Measurements from ENCODE around the gene APOC3. TPM values are rescaled to one million over a fixed set of nuclear protein-coding genes. Genes with fewer than 3 reads are reported as not detected.

APOC3 gene
- total RNA-seq, 1 experiment from 2014 or later = 3.5 TPM

- Histone ChIP-seq H3K4me3 (replicated peaks in 1 of 2; ENCODE audit: low read depth in 1 of 2, low read length in 2 of 2) (no peak overlapping the region), H3K9me2 (ENCODE audit: insufficient read depth) (no peaks in the 10 kb centered on the region), H3K27me3 (ENCODE audit: insufficient read depth, low read length) (no peaks in the 10 kb centered on the region), H3K9ac (ENCODE audit: low read length) (no peak overlapping the region), H2AFZ (ENCODE audit: low read depth, low read length, poor library complexity, severe bottlenecking) (peak overlapping the region; percentile 92), H3K27ac (ENCODE audit: low read depth, low read length) (no peak overlapping the region), H3K36me3 (ENCODE audit: control insufficient read depth in 1 of 2, insufficient read depth in 2 of 2, low read length in 2 of 2) (no peaks in the 10 kb centered on the region), H3K9me3 (ENCODE audit: control insufficient read depth in 1 of 2, insufficient read depth in 1 of 2, low read depth in 1 of 2, low read length in 2 of 2) (no peaks in the 10 kb centered on the region), H3K4me1 (ENCODE audit: control insufficient read depth in 1 of 2, insufficient read depth in 2 of 2, low read length in 2 of 2) (peaks cover 7 to 31% of the 10 kb centered on the region in 2 experiments; a peak in 3 of 4 replicates), H4K20me1 (ENCODE audit: insufficient read depth) (no peaks in the 10 kb centered on the region), H3K4me2 (ENCODE audit: low read length) (no peak overlapping the region), H3K79me2 (ENCODE audit: insufficient read depth, low read length) (no peaks in the 10 kb centered on the region)
- no TSS peak for BruUV-seq (replicated peaks)
- intact Hi-C loops (cut with micrococcal nuclease) = loop anchor here (5.0 kb wide), 1 partner anchor 434 kb away; no protein-coding TSS in a partner anchor
- no peak for DNase-seq (ENCODE audit: low read depth, low spot score)
- POLR2A ChIA-PET = interaction anchor here (0.6 to 0.7 kb wide), 2 partner anchors 18 to 351 kb away, joined by 3 read pairs; partner anchors contain the start of gene PAFAH1B2
- RAD21 ChIA-PET (ENCODE audit: low non-redundant PET in 1 of 2, low total read pairs in 2 of 2, uncharacterized antibody in 2 of 2, unreplicated experiment in 2 of 2) = interaction anchor here in 1 of 2 experiments (0.5 to 1.1 kb wide), 2 partner anchors 43 to 44 kb away, joined by 3 to 7 read pairs; partner anchors contain the start of gene APOA1
- ATAC-seq = no peak; the same call in 1 of the 2 replicates
- CTCF ChIA-PET = interaction anchor here (1.9 kb wide), 1 partner anchor 43 kb away, joined by 13 read pairs; no protein-coding TSS in a partner anchor
- TF ChIP-seq ZBTB33 (IDR thresholded peaks at IDR 0.05; ENCODE audit: extremely low read depth, insufficient replicate concordance, low read length) = no peak
- no peak for TF ChIP-seq RAD21 (IDR thresholded peaks at IDR 0.05; ENCODE audit: low read depth)
- TF ChIP-seq CBX3 (IDR thresholded peaks at IDR 0.05; ENCODE audit: low read depth) = no peak
- TF ChIP-seq ZNF274 (IDR thresholded peaks at IDR 0.05; ENCODE audit: low read depth, low read length) = no peak
- TF ChIP-seq YY1 (IDR thresholded peaks at IDR 0.05; ENCODE audit: extremely low read depth, insufficient replicate concordance, low read depth, low read length) = no peak
- TF ChIP-seq ZFX (IDR thresholded peaks at IDR 0.05) = no peak
- TF ChIP-seq TCF7L2 (IDR thresholded peaks at IDR 0.05; ENCODE audit: borderline replicate concordance, extremely low read depth, insufficient read depth, insufficient read length) = no peak
- TF ChIP-seq POLR2AphosphoS5 (IDR thresholded peaks at IDR 0.05; ENCODE audit: low read depth, low read length) = no peak
- TF ChIP-seq ELF1 (IDR thresholded peaks at IDR 0.05; ENCODE audit: borderline replicate concordance, low read depth) = no peak
- no peak for TF ChIP-seq SIN3A (IDR thresholded peaks at IDR 0.05; ENCODE audit: low read depth)
- TF ChIP-seq MAX (IDR thresholded peaks at IDR 0.05) = no peak
- TF ChIP-seq CTCF (IDR thresholded peaks at IDR 0.05 in 2 of 3, conservative IDR thresholded peaks at IDR 0.05 in 1 of 3; ENCODE audit: borderline replicate concordance in 1 of 3, insufficient read depth in 1 of 3, low read depth in 2 of 3, low read length in 2 of 3) = no peak
- TF ChIP-seq FOSL1 (IDR thresholded peaks at IDR 0.05; ENCODE audit: low read depth) = no peak; the same call in 1 of the 2 replicates
- no peak for TF ChIP-seq CEBPB (IDR thresholded peaks at IDR 0.05; ENCODE audit: low read depth)
- no peak for TF ChIP-seq POLR2A (IDR thresholded peaks at IDR 0.05; ENCODE audit: borderline replicate concordance, extremely low read depth, insufficient read depth, insufficient read length)
- no peak for TF ChIP-seq SRF (IDR thresholded peaks at IDR 0.05; ENCODE audit: low read depth)
- no peak for TF ChIP-seq EZH2 (IDR thresholded peaks at IDR 0.05)
- no peak for TF ChIP-seq JUND (IDR thresholded peaks at IDR 0.05)
- no peak for TF ChIP-seq EGR1 (IDR thresholded peaks at IDR 0.05; ENCODE audit: low read depth)
Observed at GRCh38 chr11:116792869-116793771, 36.6 kb upstream of the APOC3 start.

Measured in HCT116 (cell line).